Vein endothelial cell (primary cell): ENCODE results near the gene PLCE1. TPM values are rescaled to one million over a fixed set of nuclear protein-coding genes. Genes with fewer than 3 reads are reported as not detected.

Experiments used
- total RNA-seq: library from RNA; depleted of rRNA; stranded (reverse); fragments of >200 nt; gene quantifications from 2 replicates; pipeline ENCODE4 v1.2.3, GENCODE V29; 2012

PLCE1 gene
- under 0.01 and 0.10 TPM in 2 replicates for total RNA-seq

DNA sequence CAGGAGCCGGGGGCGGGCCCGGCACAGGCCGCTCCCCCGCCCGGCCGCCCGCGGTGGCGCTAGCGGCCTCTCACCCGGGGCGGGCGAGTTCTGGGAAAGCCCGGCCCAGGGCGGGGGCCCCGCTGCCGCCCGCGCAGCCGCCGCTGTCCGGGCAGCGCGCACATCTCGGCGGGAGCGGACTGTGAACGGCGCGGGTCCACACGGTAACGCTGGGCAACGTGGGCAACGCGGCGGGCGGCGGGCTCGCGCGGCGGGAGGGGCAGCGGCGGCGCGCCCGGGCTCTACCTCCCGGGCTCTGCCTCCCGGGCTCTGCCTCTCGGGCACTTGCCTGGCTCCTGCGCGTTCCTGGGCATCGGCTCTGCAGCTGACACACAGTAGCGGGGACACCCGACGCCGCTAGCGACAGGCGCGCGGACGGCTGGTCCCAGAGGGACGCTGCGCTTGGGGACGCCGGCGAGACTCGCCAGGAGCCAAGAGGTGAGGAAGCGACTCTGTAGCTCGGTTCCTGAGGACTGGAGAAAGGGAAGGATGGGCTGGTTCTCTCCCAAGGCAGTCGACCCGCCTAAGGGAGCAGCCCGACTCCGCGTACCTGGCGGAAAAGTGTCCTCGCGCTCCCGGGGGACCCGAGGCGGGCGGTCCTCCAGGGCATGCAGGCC, at the start of gene PLCE1:
TSS of gene PLCE1 (plus strand) at position 150 of the 656 bp plus-strand sequence. CDS start 37,116 bp downstream, outside the sequence.

Other genes with a start within 250 kb of the PLCE1 start
- gene LGI1, start 236.0 kb upstream of the PLCE1 start, total RNA-seq, result not detected in 2 replicates
- gene SLC35G1, start 100.0 kb upstream of the PLCE1 start, total RNA-seq, result 3.3 and 4.5 TPM in 2 replicates